LNCaP clone FGC (cell line): ENCODE measurements around the gene ZSWIM5.

Experiments used
- DNase-seq: peaks from one replicate; pipeline ENCODE4 v3.0.0-alpha.2; 2011; ENCODE audit warnings: low read depth
- H3K4me3 ChIP-seq: 2 replicates; pipeline ENCODE4 v1.5.1; 2011; ENCODE audit warnings: mild to moderate bottlenecking, low read depth, low read length, control low read depth
- TF ChIP-seq, protein P1 (sequence below): IDR thresholded peaks from 2 replicates; pipeline ENCODE4 v1.5.1; 2012; ENCODE audit warnings: mild to moderate bottlenecking; ENCODE audit not compliant: control insufficient read depth, insufficient read depth; ENCODE audit errors: extremely low read depth

Gene ZSWIM5

DNA sequence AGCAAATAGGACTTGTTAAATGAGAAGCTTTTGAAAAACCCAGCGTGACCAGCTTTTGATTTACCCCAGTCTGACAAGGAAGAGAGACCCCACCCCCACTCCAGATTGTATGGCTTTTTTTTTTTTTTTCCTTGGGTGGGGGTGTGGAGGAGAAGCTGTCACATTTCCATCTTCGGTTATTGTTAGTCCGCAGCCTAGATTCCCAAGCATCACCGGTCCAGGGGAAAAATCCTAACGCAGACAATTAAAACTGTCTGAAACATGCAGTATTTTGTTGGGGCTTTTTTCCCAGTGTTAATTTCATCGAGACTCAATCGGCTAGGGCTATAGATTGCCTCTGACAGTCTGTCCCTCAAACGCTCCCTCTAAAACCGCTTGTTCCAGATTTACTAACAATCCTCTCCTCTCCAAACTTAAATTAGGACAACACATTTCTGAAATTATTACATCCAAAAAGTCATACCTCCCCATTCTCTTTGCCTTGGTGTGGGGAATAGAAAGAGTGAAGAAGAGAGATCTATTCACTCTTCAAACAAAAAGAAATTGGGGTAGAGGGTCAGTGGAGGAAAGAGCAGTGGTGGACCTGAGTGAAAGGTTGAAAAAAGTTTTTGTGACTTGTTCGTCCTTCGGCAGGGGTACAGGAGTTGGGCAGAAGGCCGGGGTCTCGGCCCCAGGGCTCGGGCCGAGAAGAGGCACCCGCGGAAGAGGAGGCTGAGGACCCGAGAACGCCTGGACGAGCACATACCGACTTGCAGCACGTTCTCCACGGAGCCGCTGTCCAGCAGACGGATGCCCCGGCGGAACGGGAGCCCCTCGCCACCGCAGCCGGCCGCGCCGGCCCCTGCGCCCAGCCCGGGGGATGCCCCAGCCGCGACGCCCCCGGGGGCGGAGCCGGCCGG lies 1.1 kb downstream of the ZSWIM5 start:
- TF ChIP-seq, protein P1, sequence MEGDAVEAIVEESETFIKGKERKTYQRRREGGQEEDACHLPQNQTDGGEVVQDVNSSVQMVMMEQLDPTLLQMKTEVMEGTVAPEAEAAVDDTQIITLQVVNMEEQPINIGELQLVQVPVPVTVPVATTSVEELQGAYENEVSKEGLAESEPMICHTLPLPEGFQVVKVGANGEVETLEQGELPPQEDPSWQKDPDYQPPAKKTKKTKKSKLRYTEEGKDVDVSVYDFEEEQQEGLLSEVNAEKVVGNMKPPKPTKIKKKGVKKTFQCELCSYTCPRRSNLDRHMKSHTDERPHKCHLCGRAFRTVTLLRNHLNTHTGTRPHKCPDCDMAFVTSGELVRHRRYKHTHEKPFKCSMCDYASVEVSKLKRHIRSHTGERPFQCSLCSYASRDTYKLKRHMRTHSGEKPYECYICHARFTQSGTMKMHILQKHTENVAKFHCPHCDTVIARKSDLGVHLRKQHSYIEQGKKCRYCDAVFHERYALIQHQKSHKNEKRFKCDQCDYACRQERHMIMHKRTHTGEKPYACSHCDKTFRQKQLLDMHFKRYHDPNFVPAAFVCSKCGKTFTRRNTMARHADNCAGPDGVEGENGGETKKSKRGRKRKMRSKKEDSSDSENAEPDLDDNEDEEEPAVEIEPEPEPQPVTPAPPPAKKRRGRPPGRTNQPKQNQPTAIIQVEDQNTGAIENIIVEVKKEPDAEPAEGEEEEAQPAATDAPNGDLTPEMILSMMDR, result no peak
- H3K4me3 ChIP-seq, result peak overlapping the region; percentile 66
- no peak for DNase-seq

DNA sequence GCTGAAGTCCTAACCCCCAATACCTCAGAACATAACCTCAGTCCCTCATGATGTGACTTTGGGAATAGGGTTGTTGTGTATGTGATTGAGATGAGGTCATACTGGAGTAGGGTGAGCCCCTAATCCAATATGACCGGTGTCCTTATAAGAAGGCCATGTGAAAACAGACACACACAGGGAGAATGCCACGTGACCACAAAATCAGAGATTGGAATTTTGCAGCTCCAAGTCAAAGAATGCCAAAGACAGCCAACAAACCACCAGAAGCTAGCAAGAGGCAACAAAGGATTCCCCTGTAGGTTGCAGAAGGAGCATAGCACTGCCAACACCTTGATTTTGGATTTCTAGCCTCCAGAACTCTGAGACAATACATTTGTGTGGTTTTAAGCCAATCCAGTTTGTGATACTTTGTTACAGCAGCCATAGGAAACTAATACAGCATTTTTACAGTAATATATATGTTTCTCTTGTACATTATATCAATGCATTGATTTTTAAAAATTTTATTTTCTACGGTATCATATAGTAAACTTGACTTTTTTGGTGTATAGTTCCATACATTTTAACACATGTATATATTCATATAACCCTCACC lies 5.4 kb downstream of the ZSWIM5 start:
- no peak for DNase-seq
- TF ChIP-seq, protein P1, result no peak
- no peak overlapping the region for H3K4me3 ChIP-seq

DNA sequence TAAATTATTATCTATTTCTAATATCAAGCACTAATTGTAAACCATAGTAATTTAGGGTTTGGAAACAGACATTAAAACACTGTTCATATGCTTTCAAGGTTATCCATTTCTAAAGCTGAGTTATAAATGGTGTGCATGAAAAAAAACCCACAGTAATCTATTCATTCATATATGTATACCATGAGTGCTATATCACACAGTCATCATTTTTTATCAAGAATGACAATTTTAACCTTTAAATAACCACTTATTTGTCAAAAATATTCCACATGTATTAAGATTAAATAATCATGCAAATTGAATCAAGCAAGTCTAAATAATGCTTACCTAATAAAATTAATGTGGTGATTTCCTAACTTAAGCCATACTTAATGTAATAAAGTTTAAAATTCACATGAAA lies 6.0 kb downstream of the ZSWIM5 start:
- TF ChIP-seq, protein P1, result no peak
- DNase-seq, result no peak
- H3K4me3 ChIP-seq, result no peak overlapping the region

DNA sequence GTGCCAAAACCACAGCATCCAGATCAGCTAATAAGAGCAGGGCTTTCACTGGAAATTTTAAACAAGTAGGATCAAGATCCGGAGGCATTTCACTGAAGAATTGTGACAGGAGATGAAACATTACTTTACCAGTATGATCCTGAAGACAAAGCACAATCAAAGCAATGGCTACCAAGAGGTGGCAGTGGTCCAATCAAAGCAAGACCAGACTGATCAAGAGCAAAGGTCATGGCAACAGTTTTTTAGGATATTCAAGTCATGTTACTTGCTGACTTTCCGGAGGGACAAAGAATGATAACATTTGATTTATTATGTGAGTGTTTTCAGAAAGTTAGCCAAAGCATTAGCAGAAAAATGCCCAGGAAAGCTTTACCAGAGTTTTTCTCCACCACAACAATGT lies 8.2 kb downstream of the ZSWIM5 start:
- no peak for DNase-seq
- no peak overlapping the region for H3K4me3 ChIP-seq
- TF ChIP-seq, protein P1, result no peak

DNA sequence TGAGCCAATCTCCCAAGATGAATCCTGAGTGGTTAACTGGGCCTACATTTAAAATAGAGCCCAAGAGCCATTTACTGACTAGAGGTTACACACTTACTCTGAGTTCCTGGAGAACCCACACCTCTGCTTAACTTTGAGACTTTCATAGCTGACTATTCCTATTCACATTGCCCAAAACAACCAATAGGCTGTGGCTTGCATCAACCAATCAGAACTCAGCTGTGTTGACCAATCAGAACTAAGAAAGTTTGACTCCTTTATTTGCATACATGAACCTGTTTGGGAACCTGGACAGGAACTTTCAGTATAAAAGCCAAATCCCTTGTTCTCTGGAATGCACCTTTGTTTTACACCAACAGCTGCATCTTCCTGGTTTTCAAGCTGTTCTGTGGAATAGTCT lies 9.5 kb downstream of the ZSWIM5 start:
- no peak for DNase-seq
- no peak overlapping the region for H3K4me3 ChIP-seq
- TF ChIP-seq, protein P1, result no peak

DNA sequence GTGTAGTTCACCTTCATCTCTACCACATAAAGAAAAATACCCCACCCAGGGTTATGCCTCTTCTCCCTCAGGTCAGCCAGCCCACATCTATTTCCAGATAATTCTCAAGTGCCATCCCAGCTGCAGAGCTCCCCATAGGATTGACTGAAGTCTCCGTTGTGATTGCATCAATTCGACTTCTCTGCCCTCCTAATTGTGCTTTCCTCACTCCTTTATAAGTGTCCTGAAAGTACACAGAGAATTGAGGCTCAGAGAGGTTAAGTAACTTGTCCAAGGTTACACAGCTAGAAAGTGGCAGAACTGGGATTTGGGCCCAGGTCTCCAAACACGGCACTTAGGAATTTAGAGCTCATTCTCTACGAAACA lies 15.0 kb downstream of the ZSWIM5 start:
- TF ChIP-seq, protein P1, result no peak
- H3K4me3 ChIP-seq, result no peak overlapping the region
- no peak for DNase-seq
